H1 (cell line): ENCODE results near the gene G6PC1.

ENCODE experiments used
- CTCF ChIP-seq, 3 experiments: IDR thresholded peaks; 1 replicate in 2 of 3; 2 replicates in 1 of 3; pipeline versions ENCODE4 v1.5.1 to v1.6.1; 2011; ENCODE audit warnings: low read length in 3 of 3, mild to moderate bottlenecking in 3 of 3, inconsistent platforms in 2 of 3, low read depth in 1 of 3, moderate library complexity in 1 of 3; ENCODE audit not compliant: insufficient read depth in 1 of 3; ENCODE audit errors: control extremely low read depth in 1 of 3
- EZH2 ChIP-seq: fragments of 200-600 bp; sonication (generic); IDR thresholded peaks from 2 replicates; pipeline ENCODE4 v1.7.1; 2012; ENCODE audit warnings: low read depth, mild to moderate bottlenecking, moderate library complexity, low read length, inconsistent platforms; ENCODE audit not compliant: severe bottlenecking
- JUND ChIP-seq: IDR thresholded peaks from 2 replicates; pipeline ENCODE4 v1.6.1; 2011; ENCODE audit warnings: mild to moderate bottlenecking, improper control_type of control experiment, low read length
- RAD21 ChIP-seq, 2 experiments: IDR thresholded peaks in 1 of 2; conservative IDR thresholded peaks in 1 of 2; 2 replicates each; pipeline ENCODE4 v1.6.1; 2011; ENCODE audit warnings: low read depth in 2 of 2, low read length in 2 of 2, improper control_type of control experiment in 1 of 2, inconsistent platforms in 1 of 2, mild to moderate bottlenecking in 1 of 2, moderate library complexity in 1 of 2
- ZNF274 ChIP-seq: IDR thresholded peaks from 2 replicates; pipeline ENCODE4 v1.7.0; 2012; ENCODE audit warnings: low read length, borderline replicate concordance; ENCODE audit errors: extremely low read depth

- no peak for TF ChIP-seq CTCF (IDR thresholded peaks at IDR 0.05; ENCODE audit: control extremely low read depth in 1 of 3, insufficient read depth in 1 of 3, low read depth in 1 of 3, low read length in 3 of 3)
- TF ChIP-seq JUND: no peak
- TF ChIP-seq RAD21 (IDR thresholded peaks at IDR 0.05 in 1 of 2, conservative IDR thresholded peaks at IDR 0.05 in 1 of 2; ENCODE audit: low read depth in 2 of 2, low read length in 2 of 2): no peak
- TF ChIP-seq EZH2: no peak
- TF ChIP-seq ZNF274: no peak
Observed at GRCh38 chr17:42906772-42907446, 6.3 kb downstream of the G6PC1 start.
